ENCODE data around the gene NDUFS6. TPM values are rescaled to one million over a fixed set of nuclear protein-coding genes. Genes with fewer than 3 reads are reported as not detected.
"Not testable (repeated sequence)": the region's sequence is repeated elsewhere in the genome, so short reads cannot be mapped to it uniquely, and the experiment has no call there.

NDUFS6 gene
- total and polyA plus RNA-seq, 4 donors: 18.0 to 67.9 (median 39.6) TPM

DNA sequence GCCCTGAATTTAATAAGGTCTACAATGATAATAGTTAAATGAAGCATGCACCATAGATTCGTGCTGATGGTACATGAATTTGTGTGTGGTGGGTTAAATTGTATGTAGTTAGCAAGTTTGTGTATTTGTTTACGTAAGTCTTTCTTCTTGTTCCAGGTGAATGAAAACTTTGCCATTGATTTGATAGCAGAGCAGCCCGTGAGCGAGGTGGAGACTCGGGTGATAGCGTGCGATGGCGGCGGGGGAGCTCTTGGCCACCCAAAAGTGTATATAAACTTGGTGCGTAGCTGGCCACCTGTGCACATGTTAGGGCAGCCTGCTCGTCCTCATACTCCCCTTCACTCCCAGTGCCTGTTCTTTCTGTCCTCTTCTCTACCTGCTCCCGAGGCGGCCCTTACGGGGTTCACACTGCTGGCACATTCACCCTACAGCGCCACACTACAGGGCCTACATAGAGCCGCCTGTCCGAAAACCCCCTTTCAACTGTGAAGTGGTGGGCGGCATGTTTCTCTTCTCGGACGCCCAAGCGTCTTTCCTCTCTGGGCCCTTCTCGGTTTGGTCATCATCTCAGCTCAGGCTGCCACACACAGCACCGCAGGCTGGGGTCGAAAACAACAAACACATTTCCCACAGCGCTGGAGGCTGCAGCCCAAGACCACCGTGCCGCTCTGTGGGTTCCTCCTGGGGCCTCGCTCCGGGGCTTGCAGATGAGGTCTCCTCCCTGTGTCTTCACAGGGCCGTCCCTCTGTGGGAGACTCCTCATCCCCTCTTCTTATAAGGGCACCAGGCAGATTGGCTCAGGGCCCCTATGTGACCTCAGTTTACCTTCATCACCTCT, 13.2 kb downstream of the NDUFS6 start:
- H3K4me3 ChIP-seq: no peak overlapping the region
- no peaks in the 10 kb centered on the region for H3K27me3 ChIP-seq (ENCODE audit: control insufficient read depth in 3 of 3, insufficient read depth in 3 of 3, low read length in 2 of 3)
- peaks cover 32 to 48% (median 37%) of the 10 kb centered on the region in 4 donors for H3K36me3 ChIP-seq (ENCODE audit: control insufficient read depth in 4 of 4, insufficient read depth in 4 of 4, low read length in 4 of 4)
- no peak overlapping the region for H3K27ac ChIP-seq (ENCODE audit: low read depth in 1 of 2, low read length in 1 of 2)
- WGBS, 2 donors: 96 to 97% methylated on average over 30 of the region's 30 CpGs
- TF ChIP-seq, protein P1, sequence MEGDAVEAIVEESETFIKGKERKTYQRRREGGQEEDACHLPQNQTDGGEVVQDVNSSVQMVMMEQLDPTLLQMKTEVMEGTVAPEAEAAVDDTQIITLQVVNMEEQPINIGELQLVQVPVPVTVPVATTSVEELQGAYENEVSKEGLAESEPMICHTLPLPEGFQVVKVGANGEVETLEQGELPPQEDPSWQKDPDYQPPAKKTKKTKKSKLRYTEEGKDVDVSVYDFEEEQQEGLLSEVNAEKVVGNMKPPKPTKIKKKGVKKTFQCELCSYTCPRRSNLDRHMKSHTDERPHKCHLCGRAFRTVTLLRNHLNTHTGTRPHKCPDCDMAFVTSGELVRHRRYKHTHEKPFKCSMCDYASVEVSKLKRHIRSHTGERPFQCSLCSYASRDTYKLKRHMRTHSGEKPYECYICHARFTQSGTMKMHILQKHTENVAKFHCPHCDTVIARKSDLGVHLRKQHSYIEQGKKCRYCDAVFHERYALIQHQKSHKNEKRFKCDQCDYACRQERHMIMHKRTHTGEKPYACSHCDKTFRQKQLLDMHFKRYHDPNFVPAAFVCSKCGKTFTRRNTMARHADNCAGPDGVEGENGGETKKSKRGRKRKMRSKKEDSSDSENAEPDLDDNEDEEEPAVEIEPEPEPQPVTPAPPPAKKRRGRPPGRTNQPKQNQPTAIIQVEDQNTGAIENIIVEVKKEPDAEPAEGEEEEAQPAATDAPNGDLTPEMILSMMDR (IDR thresholded peaks at IDR 0.05; ENCODE audit: control extremely low read depth, extremely low read depth): no peak
- H3K9me3 ChIP-seq (ENCODE audit: control insufficient read depth in 4 of 4, insufficient read depth in 3 of 4, low read length in 3 of 4): peaks cover 0 to 2% (median 0%) of the 10 kb centered on the region in 4 donors
- ATAC-seq (ENCODE audit: insufficient read depth, low FRiP score) (no peak), DNase-seq (no peak)
- no peak overlapping the region for H3K9ac ChIP-seq (ENCODE audit: insufficient read depth in 1 of 2, low read length in 2 of 2)
- H3K4me1 ChIP-seq (ENCODE audit: control insufficient read depth in 5 of 5, insufficient read depth in 5 of 5, low read length in 5 of 5): no peaks in the 10 kb centered on the region

DNA sequence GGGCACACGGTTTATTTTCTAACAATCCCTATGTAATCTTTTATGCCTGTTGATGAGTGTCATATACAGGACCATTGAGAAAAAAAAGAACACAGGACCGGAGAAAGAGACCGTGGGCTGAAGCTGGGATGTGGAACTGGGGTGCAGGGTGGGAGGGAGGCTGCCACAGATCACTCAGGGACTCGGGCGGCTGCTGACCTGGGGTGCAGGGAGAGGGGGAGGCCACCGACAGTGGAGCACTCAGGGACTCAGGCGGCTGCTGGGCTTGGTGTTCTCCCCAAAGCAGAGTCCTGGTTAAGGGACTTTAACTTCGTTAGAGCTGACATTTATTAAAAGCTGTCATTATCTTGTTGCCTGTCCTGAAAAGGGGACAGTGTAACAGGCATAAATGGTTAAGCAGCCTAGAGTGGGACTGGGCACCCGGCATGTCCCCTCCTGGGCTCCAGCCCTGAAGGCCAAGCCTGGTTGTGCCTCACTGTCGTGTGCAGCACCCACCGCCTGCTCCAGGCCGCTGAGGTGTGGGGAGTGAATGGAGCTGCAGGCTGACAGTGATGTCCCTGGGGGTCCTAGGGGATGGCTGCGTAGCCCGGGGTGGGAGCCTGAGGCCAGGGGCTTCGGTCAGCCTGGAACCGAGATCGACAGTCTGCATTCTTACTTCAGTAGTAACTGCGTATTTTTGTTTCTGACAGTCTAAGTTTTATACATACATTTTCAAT, 14.0 kb downstream of the NDUFS6 start:
- Histone ChIP-seq H3K36me3 (ENCODE audit: control insufficient read depth in 4 of 4, insufficient read depth in 4 of 4, low read length in 4 of 4) (peaks cover 32 to 42% (median 39%) of the 10 kb centered on the region in 4 donors), H3K4me3 (no peak overlapping the region), H3K9me3 (ENCODE audit: control insufficient read depth in 4 of 4, insufficient read depth in 3 of 4, low read length in 3 of 4) (peaks cover 0 to 2% (median 0%) of the 10 kb centered on the region in 4 donors), H3K4me1 (ENCODE audit: control insufficient read depth in 5 of 5, insufficient read depth in 5 of 5, low read length in 5 of 5) (no peaks in the 10 kb centered on the region), H3K27ac (ENCODE audit: low read depth in 1 of 2, low read length in 1 of 2) (no peak overlapping the region), H3K9ac (ENCODE audit: insufficient read depth in 1 of 2, low read length in 2 of 2) (no peak overlapping the region), H3K27me3 (ENCODE audit: control insufficient read depth in 3 of 3, insufficient read depth in 3 of 3, low read length in 2 of 3) (no peaks in the 10 kb centered on the region)
- 98 to 99% methylated on average over 18 of the region's 18 CpGs for WGBS, 2 donors
- TF ChIP-seq, protein P1 (IDR thresholded peaks at IDR 0.05; ENCODE audit: control extremely low read depth, extremely low read depth): no peak
- DNase-seq (no peak), ATAC-seq (ENCODE audit: insufficient read depth, low FRiP score) (peak; percentile 27)

DNA sequence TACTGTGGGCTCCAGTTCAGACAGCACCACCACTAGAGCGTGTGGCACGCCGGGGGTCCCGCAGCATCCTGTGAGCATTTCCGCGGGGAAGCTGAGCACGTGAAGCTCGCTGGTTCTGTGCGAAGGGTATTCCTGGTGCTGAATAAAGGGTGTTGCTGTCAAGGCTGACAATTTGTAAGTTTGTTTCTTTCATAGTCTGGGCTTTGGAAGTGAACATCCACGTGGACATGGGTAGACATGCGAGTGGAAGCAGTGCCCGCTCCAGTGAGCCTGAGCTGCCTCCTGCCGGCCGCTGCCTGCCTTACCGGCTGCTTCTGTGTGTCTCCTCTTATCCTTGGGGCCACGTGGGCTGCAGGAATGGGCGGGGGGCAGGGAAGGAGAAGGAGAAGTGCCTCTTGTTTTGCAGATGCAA, 14.7 kb downstream of the NDUFS6 start:
- TF ChIP-seq, protein P1 (IDR thresholded peaks at IDR 0.05; ENCODE audit: control extremely low read depth, extremely low read depth): no peak
- no peaks in the 10 kb centered on the region for H3K4me1 ChIP-seq (ENCODE audit: control insufficient read depth in 5 of 5, insufficient read depth in 5 of 5, low read length in 5 of 5)
- H3K9ac ChIP-seq (ENCODE audit: insufficient read depth in 1 of 2, low read length in 2 of 2): no peak overlapping the region
- peaks cover 32 to 48% (median 39%) of the 10 kb centered on the region in 4 donors for H3K36me3 ChIP-seq (ENCODE audit: control insufficient read depth in 4 of 4, insufficient read depth in 4 of 4, low read length in 4 of 4)
- no peaks in the 10 kb centered on the region for H3K27me3 ChIP-seq (ENCODE audit: control insufficient read depth in 3 of 3, insufficient read depth in 3 of 3, low read length in 2 of 3)
- H3K27ac ChIP-seq (ENCODE audit: low read depth in 1 of 2, low read length in 1 of 2): no peak overlapping the region
- H3K4me3 ChIP-seq: no peak overlapping the region
- WGBS, 2 donors: 93 to 97% methylated on average over 17 of the region's 17 CpGs
- H3K9me3 ChIP-seq (ENCODE audit: control insufficient read depth in 4 of 4, insufficient read depth in 3 of 4, low read length in 3 of 4): peaks cover 0 to 5% (median 0%) of the 10 kb centered on the region in 4 donors
- DNase-seq (no peak), ATAC-seq (ENCODE audit: insufficient read depth, low FRiP score) (no peak)

DNA sequence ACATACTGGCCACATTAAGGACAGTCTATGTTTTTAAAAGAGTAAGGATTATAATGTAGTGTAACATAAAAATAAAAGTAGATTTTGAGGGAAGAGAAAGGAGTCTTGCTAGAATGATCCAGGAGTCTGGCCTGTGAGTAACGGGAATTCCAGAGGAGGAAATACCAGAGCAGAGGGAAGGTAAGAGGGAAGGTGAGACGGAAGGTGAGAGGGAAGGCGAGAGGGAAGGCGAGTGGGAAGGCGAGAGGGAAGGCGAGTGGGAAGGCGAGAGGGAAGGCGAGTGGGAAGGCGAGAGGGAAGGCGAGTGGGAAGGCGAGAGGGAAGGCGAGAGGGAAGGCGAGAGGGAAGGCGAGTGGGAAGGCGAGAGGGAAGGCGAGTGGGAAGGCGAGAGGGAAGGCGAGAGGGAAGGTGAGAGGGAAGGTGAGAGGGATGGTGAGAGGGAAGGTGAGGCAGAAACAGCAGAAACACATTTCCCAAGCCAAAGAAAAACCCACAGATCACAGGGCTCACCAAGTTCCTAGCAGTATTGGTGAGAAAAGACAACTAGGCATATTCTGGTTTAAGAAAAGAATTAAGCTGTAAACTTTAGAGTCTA, 15.4 kb downstream of the NDUFS6 start:
- H3K27me3 ChIP-seq (ENCODE audit: control insufficient read depth in 3 of 3, insufficient read depth in 3 of 3, low read length in 2 of 3): not testable (repeated sequence)
- H3K36me3 ChIP-seq (ENCODE audit: control insufficient read depth in 4 of 4, insufficient read depth in 4 of 4, low read length in 4 of 4): peaks cover 30 to 53% (median 38%) of the 10 kb centered on the region in 4 donors

More for the DNA sequence above, 15.4 kb downstream of the NDUFS6 start:
- 97 to 98% methylated on average over 16 to 18 of the region's 18 CpGs for WGBS, 2 donors
- DNase-seq; H3K4me1 ChIP-seq (ENCODE audit: control insufficient read depth in 5 of 5, insufficient read depth in 5 of 5, low read length in 5 of 5); H3K27ac ChIP-seq (ENCODE audit: low read depth in 1 of 2, low read length in 1 of 2); H3K4me3 ChIP-seq; H3K9ac ChIP-seq (ENCODE audit: insufficient read depth in 1 of 2, low read length in 2 of 2); H3K9me3 ChIP-seq (ENCODE audit: control insufficient read depth in 4 of 4, insufficient read depth in 3 of 4, low read length in 3 of 4); ATAC-seq (ENCODE audit: insufficient read depth, low FRiP score): not testable (repeated sequence)
